Osteoblast (primary cell): ENCODE measurements around the gene PLEKHG4. TPM values are rescaled to one million over a fixed set of nuclear protein-coding genes. Genes with fewer than 3 reads are reported as not detected.
A peak's percentile ranks its signal among the peaks of the same experiment; 100 is the strongest.

Experiments
- DNase-seq: peaks from one replicate; pipeline ENCODE4 v3.0.0; 2011; ENCODE audit warnings: low spot score, mixed read lengths; ENCODE audit not compliant: insufficient read length; ENCODE audit errors: missing footprints
- H2AFZ ChIP-seq: 2 replicates; pipeline ENCODE4 v1.6.0; 2011; ENCODE audit warnings: mild to moderate bottlenecking, low read length
- H3K27ac ChIP-seq: 2 replicates; pipeline ENCODE4 v1.5.1; 2011; ENCODE audit warnings: mild to moderate bottlenecking, low read depth, low read length, moderate library complexity
- H3K27me3 ChIP-seq: 2 replicates; pipeline ENCODE4 v1.6.0; 2012; ENCODE audit warnings: mild to moderate bottlenecking, control low read depth, inconsistent platforms, low read length, moderate library complexity; ENCODE audit not compliant: insufficient read depth
- H3K36me3 ChIP-seq: 2 replicates; pipeline ENCODE4 v1.5.1; 2011; ENCODE audit warnings: mild to moderate bottlenecking, low read length, control low read depth, moderate library complexity; ENCODE audit not compliant: insufficient read depth
- H3K4me1 ChIP-seq: 2 replicates; pipeline ENCODE4 v1.5.1; 2011; ENCODE audit warnings: mild to moderate bottlenecking, low read length, control low read depth, moderate library complexity; ENCODE audit not compliant: insufficient read depth
- H3K4me2 ChIP-seq: 2 replicates; pipeline ENCODE4 v1.6.0; 2011; ENCODE audit warnings: mild to moderate bottlenecking, low read length; ENCODE audit not compliant: insufficient read depth
- H3K4me3 ChIP-seq: fragments of 200-600 bp; sonication (generic); 3 replicates; pipeline ENCODE4 v1.5.1; 2012; ENCODE audit warnings: mild to moderate bottlenecking, low read length, inconsistent platforms; ENCODE audit not compliant: insufficient read depth
- H3K79me2 ChIP-seq: 2 replicates; pipeline ENCODE4 v1.6.0; 2012; ENCODE audit warnings: mild to moderate bottlenecking, low read length, control low read depth, inconsistent platforms; ENCODE audit not compliant: insufficient read depth
- H3K9me3 ChIP-seq: 2 replicates; pipeline ENCODE4 v1.5.1; 2011; ENCODE audit warnings: low read depth, low read length, control low read depth
- H4K20me1 ChIP-seq: 2 replicates; pipeline ENCODE4 v1.6.0; 2012; ENCODE audit warnings: mild to moderate bottlenecking, low read length, control low read depth; ENCODE audit not compliant: insufficient read depth
- total RNA-seq: library from RNA; depleted of rRNA; stranded (reverse); fragments of >200 nt; gene quantifications from 2 replicates; pipeline ENCODE4 v1.2.3, GENCODE V29; 2012
- TF ChIP-seq, protein P1 (sequence below): IDR thresholded peaks from 2 replicates; pipeline ENCODE4 v1.5.1; 2011; ENCODE audit warnings: mild to moderate bottlenecking, low read depth, low read length, moderate library complexity; ENCODE audit errors: extremely low read depth

PLEKHG4 gene
- total RNA-seq, 1 donor = 41.6 TPM

DNA sequence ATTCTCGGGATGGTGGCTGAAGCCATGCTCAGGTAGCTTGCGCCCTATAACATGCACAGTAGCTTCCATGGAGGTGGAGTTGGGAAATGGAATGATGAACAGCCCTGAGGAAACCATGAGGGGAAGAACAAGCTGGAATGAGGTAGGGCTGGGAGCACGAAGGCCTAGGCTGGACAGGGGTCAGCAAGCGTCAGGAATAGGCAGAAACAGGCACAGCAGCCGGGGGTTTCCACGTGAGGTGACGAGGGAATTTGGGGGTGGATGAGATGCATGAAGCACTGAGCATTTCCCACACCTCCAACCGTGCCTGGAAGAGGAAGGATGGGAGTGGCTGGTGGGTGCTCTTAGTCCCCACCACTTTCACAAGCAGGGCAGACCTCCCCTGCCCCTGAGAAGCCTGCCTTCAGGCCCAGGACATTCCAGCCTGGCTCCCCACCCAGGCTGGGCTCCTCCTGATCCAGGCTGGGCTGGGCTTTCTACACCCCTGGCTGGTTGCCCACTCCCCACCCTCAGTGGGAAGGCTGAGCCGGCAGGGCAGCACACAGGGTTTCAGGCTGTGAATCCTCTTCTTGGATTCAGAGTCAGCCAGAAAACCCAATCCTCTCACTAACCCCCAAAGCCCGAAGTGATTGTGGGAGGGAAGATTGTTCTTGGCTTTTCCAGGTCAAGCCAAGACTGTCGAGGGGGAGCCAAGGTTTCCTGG is 21.9 kb downstream of the PLEKHG4 start:
- H3K4me1 ChIP-seq = peaks cover 15% of the 10 kb centered on the region
- H3K36me3 ChIP-seq = no peaks in the 10 kb centered on the region
- H3K4me3 ChIP-seq = no peak overlapping the region
- TF ChIP-seq, protein P1, sequence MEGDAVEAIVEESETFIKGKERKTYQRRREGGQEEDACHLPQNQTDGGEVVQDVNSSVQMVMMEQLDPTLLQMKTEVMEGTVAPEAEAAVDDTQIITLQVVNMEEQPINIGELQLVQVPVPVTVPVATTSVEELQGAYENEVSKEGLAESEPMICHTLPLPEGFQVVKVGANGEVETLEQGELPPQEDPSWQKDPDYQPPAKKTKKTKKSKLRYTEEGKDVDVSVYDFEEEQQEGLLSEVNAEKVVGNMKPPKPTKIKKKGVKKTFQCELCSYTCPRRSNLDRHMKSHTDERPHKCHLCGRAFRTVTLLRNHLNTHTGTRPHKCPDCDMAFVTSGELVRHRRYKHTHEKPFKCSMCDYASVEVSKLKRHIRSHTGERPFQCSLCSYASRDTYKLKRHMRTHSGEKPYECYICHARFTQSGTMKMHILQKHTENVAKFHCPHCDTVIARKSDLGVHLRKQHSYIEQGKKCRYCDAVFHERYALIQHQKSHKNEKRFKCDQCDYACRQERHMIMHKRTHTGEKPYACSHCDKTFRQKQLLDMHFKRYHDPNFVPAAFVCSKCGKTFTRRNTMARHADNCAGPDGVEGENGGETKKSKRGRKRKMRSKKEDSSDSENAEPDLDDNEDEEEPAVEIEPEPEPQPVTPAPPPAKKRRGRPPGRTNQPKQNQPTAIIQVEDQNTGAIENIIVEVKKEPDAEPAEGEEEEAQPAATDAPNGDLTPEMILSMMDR = no peak
- H2AFZ ChIP-seq = no peak overlapping the region
- H3K27me3 ChIP-seq = no peaks in the 10 kb centered on the region
- no peaks in the 10 kb centered on the region for H4K20me1 ChIP-seq
- H3K9me3 ChIP-seq = no peaks in the 10 kb centered on the region
- no peak overlapping the region for H3K27ac ChIP-seq
- no peaks in the 10 kb centered on the region for H3K79me2 ChIP-seq
- no peak overlapping the region for H3K4me2 ChIP-seq
- DNase-seq = peak; percentile 85

DNA sequence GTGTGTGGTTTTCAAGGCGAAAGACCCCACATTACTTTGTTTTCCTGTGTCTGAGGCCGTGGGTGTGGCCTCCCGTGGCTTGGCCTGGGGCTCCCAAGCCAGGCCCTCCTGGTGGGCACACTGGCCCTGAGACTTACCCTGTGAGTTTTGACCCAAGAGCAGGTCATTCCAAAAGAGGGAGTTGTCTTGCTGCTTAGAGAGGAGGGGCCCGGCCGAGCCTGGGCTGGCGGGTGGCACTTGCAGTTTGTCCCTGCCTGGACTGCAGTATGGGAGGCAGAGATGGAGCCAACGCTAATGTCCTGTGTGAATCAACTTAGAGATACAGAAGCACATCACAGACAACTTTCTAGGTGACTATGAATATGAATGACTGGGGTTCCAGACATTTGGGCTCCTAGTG is 22.7 kb downstream of the PLEKHG4 start:
- Histone ChIP-seq H3K4me1 (peaks cover 6% of the 10 kb centered on the region), H3K4me3 (no peak overlapping the region), H3K9me3 (no peaks in the 10 kb centered on the region), H4K20me1 (no peaks in the 10 kb centered on the region), H2AFZ (no peak overlapping the region), H3K79me2 (no peaks in the 10 kb centered on the region), H3K4me2 (no peak overlapping the region), H3K36me3 (no peaks in the 10 kb centered on the region), H3K27me3 (no peaks in the 10 kb centered on the region), H3K27ac (no peak overlapping the region)
- DNase-seq = peak; percentile 63
- TF ChIP-seq, protein P1 = no peak

DNA sequence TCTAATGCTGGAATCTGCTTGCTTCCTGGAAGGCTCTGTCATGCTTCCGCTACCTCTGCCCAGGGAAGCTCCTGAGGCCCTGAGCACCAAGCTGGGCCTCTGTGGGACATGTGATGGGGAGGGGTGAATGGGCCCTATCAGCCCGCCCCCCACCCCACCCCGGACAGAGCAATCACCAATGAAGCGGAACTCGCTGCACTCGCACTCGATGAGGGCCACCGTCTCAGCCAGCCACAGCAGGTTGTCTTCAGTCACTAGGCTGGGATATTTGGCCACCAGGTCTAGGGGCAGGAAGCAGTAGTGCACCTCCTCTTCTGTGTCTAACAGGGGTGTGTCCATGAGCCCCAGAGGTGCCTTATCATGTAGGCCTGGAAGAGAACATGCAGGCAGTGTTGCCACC is 23.6 kb downstream of the PLEKHG4 start:
- H3K4me1 ChIP-seq = peaks cover 5% of the 10 kb centered on the region
- H4K20me1 ChIP-seq = no peaks in the 10 kb centered on the region
- H3K36me3 ChIP-seq = no peaks in the 10 kb centered on the region
- H3K27ac ChIP-seq = no peak overlapping the region
- TF ChIP-seq, protein P1 = no peak
- no peaks in the 10 kb centered on the region for H3K9me3 ChIP-seq
- H3K27me3 ChIP-seq = no peaks in the 10 kb centered on the region
- H3K4me3 ChIP-seq = no peak overlapping the region
- H3K4me2 ChIP-seq = no peak overlapping the region
- H3K79me2 ChIP-seq = no peaks in the 10 kb centered on the region
- peak; percentile 48 for DNase-seq
- H2AFZ ChIP-seq = no peak overlapping the region

DNA sequence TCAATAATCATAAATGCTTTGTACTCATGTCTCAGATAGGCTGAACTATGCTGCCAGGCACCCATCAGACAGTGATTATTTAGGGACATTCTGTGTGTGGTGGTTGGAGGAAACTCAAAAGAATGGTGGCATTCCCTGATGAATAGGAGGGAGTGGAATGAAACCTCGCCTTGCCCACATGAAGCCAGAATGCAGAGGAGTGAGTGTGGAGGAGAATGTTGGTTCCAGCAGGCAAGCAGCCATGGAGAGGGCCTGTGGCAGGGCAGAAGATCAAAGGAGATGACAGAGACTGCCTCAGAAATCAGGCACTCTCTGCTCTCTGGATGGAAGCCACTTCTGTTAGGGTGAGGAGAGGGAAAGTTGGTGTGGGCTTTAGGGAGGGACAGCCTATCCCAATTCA is 24.7 kb downstream of the PLEKHG4 start:
- Histone ChIP-seq H3K4me1 (peaks cover 5% of the 10 kb centered on the region), H2AFZ (no peak overlapping the region), H3K4me2 (no peak overlapping the region), H3K4me3 (no peak overlapping the region), H3K9me3 (no peaks in the 10 kb centered on the region), H3K27me3 (no peaks in the 10 kb centered on the region), H3K79me2 (no peaks in the 10 kb centered on the region), H4K20me1 (no peaks in the 10 kb centered on the region), H3K27ac (no peak overlapping the region), H3K36me3 (no peaks in the 10 kb centered on the region)
- peak; percentile 79 for DNase-seq
- TF ChIP-seq, protein P1 = no peak
